Measurements from ENCODE around the gene LURAP1L.

- no peak for TF ChIP-seq CTCF (IDR thresholded peaks at IDR 0.05)
- no peak for TF ChIP-seq POLR2A (IDR thresholded peaks at IDR 0.05)
These were observed 6.5 kb downstream of the LURAP1L start for GRCh38 chr9:12781226-12781733.

All from lower leg skin (tissue), 3 donors.